ENCODE measurements around the gene KBTBD8. TPM values are rescaled to one million over a fixed set of nuclear protein-coding genes. Genes with fewer than 3 reads are reported as not detected.

The KBTBD8 gene
- total and polyA plus RNA-seq, 5 donors from 2014 or later = 2.4 to 18.2 (median 3.7) TPM

DNA sequence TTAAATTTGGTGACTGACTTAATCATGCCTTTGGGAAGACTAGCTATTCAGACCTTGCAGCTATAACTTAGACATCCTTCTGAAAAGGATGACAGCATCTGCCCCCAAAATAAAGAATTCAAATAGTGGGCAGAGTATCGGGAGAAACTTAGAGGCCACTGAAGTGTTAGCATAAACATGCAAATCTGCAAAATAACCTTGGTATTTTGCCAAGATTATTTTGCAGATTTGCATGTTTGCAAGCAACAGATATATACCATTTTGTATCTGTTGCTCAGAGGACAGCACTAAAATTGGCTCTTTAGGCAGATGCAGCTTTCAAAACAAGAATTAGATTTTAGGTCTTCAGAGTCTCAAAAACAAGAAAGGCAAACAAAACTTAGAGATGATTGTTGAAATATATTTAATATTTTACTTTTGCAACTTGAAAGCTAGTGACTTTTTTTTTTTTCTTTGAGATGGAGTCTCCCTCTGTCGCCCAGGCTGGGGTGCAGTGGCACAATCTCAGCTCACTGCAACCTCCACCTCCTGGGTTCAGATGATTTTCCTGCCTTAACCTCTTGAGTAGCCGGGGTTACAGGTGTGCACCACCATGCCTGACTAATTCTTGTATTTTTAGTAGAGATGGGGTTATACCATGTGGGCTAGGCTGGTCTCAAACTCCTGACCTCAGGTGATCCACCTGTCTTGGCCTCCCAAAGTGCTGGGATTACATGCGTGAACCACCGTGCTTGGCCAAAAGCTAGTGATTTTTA lies 47.8 kb downstream of the KBTBD8 start:
- Mint-ChIP-seq H3K36me3 (no peaks in the 10 kb centered on the region), H3K27me3 (peaks cover 4% of the 10 kb centered on the region), H3K4me3 (no peak overlapping the region), H3K4me1 (peaks cover 0 to 9% (median 6%) of the 10 kb centered on the region in 4 donors), H3K9me3 (peaks cover 0 to 9% (median 0%) of the 10 kb centered on the region in 7 donors), H3K27ac (no peak overlapping the region)
- no peak overlapping the region for H3K27ac ChIP-seq (ENCODE audit: insufficient read depth, low read length, poor library complexity, severe bottlenecking)
- H3K9me3 ChIP-seq (ENCODE audit: control insufficient read depth in 2 of 2, low read length in 2 of 2) = no peaks in the 10 kb centered on the region
- H3K27me3 ChIP-seq (ENCODE audit: control insufficient read depth, insufficient read depth, low read length) = no peaks in the 10 kb centered on the region
- no peak overlapping the region for H3K4me3 ChIP-seq (ENCODE audit: low read depth, low read length)
- ATAC-seq (ENCODE audit: low read depth in 2 of 2) (no peak), DNase-seq (no peak)
- H3K4me1 ChIP-seq (ENCODE audit: control insufficient read depth, insufficient read depth, low read length, poor library complexity, severe bottlenecking) = no peaks in the 10 kb centered on the region
- H3K36me3 ChIP-seq (ENCODE audit: control insufficient read depth, insufficient read depth, low read length) = no peaks in the 10 kb centered on the region

DNA sequence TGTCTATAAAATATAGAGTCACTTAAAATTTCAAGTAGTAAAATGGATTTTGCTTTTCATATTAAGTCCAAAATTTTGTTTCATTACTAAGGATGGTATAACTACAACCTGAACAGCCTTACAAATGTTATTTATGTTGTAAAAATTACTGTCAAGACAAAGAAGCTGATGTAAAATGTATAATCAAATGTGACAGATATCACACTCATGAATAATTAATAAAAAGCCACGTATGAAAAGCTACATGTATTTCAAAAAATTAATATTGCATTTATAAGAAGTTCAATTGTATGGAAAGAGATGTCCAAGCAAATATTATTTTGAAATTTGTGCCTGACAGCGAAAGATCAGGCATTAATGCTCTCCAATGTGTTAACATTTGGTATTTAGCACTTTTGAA lies 48.9 kb downstream of the KBTBD8 start:
- H3K27ac Mint-ChIP-seq = no peak overlapping the region
- H3K36me3 ChIP-seq (ENCODE audit: control insufficient read depth, insufficient read depth, low read length) = no peaks in the 10 kb centered on the region
- H3K9me3 Mint-ChIP-seq = peaks cover 0 to 9% (median 0%) of the 10 kb centered on the region in 7 donors
- ATAC-seq (ENCODE audit: low read depth in 2 of 2) = no peak
- no peaks in the 10 kb centered on the region for H3K9me3 ChIP-seq (ENCODE audit: control insufficient read depth in 2 of 2, low read length in 2 of 2)
- no peaks in the 10 kb centered on the region for H3K27me3 ChIP-seq (ENCODE audit: control insufficient read depth, insufficient read depth, low read length)
- DNase-seq = no peak
- no peak overlapping the region for H3K27ac ChIP-seq (ENCODE audit: insufficient read depth, low read length, poor library complexity, severe bottlenecking)
- no peaks in the 10 kb centered on the region for H3K4me1 ChIP-seq (ENCODE audit: control insufficient read depth, insufficient read depth, low read length, poor library complexity, severe bottlenecking)
- H3K36me3 Mint-ChIP-seq = no peaks in the 10 kb centered on the region
- peaks cover 0 to 9% (median 6%) of the 10 kb centered on the region in 4 donors for H3K4me1 Mint-ChIP-seq
- H3K27me3 Mint-ChIP-seq = peaks cover 4% of the 10 kb centered on the region
- no peak overlapping the region for H3K4me3 ChIP-seq (ENCODE audit: low read depth, low read length)
- H3K4me3 Mint-ChIP-seq = no peak overlapping the region

DNA sequence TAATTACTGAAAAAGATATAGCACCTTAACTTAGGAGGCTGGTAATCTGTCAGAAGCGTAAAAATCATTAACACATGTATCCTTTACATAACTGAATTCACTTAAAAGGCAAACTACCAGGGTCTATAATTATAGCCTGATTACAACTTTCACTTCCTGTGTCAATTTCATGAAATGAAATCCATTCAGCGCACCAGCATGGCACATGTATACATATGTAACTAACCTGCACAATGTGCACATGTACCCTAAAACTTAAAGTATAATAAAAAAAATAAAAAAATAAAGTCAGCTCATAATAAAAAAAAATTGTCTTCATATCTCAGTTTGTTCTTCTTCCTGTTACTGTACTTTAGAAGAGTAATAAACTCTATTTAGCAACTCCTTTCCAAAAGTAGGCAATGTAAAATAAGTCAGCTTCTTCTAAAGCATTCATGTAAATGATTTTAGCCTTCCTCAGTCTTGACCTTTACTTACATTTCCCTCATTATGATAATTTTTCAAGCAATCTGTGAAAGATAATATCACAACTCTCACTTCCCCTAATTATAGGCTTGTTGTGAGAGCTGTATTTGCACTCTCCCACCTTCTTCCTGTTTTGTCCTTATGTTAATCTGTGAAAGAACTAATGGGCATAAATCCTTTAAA lies 50.1 kb downstream of the KBTBD8 start:
- Histone ChIP-seq H3K9me3 (ENCODE audit: control insufficient read depth in 2 of 2, low read length in 2 of 2) (no peaks in the 10 kb centered on the region), H3K4me3 (ENCODE audit: low read depth, low read length) (no peak overlapping the region), H3K27me3 (ENCODE audit: control insufficient read depth, insufficient read depth, low read length) (no peaks in the 10 kb centered on the region), H3K27ac (ENCODE audit: insufficient read depth, low read length, poor library complexity, severe bottlenecking) (no peak overlapping the region), H3K36me3 (ENCODE audit: control insufficient read depth, insufficient read depth, low read length) (no peaks in the 10 kb centered on the region), H3K4me1 (ENCODE audit: control insufficient read depth, insufficient read depth, low read length, poor library complexity, severe bottlenecking) (no peaks in the 10 kb centered on the region)
- peaks cover 4% of the 10 kb centered on the region for H3K27me3 Mint-ChIP-seq
- ATAC-seq (ENCODE audit: low read depth in 2 of 2) (no peak), DNase-seq (no peak)
- H3K4me3 Mint-ChIP-seq = no peak overlapping the region
- H3K9me3 Mint-ChIP-seq = peaks cover 0 to 13% (median 0%) of the 10 kb centered on the region in 7 donors
- H3K27ac Mint-ChIP-seq = no peak overlapping the region
- peaks cover 0 to 9% (median 6%) of the 10 kb centered on the region in 4 donors for H3K4me1 Mint-ChIP-seq
- no peaks in the 10 kb centered on the region for H3K36me3 Mint-ChIP-seq

DNA sequence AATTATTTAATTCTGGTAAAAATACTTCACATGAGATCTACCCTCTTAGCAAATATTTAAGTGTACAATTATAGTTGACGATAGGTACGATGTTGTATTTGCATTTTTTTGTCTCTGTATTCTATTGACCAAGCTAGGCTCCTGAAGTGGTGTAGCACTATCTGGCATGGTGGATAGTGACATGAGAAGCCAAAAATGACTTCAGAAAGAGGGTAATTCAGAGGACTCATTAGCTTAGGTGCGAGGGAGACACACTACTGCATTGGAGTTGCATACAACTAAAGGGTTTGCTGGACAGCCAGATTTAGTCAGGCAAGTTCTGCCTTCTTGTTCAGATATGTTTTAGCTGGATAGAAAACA lies 50.6 kb downstream of the KBTBD8 start:
- no peak overlapping the region for H3K4me3 Mint-ChIP-seq
- peaks cover 0 to 13% (median 0%) of the 10 kb centered on the region in 7 donors for H3K9me3 Mint-ChIP-seq
- H3K4me1 Mint-ChIP-seq = peaks cover 0 to 9% (median 5%) of the 10 kb centered on the region in 4 donors
- Histone ChIP-seq H3K27ac (ENCODE audit: insufficient read depth, low read length, poor library complexity, severe bottlenecking) (no peak overlapping the region), H3K27me3 (ENCODE audit: control insufficient read depth, insufficient read depth, low read length) (no peaks in the 10 kb centered on the region), H3K4me1 (ENCODE audit: control insufficient read depth, insufficient read depth, low read length, poor library complexity, severe bottlenecking) (no peaks in the 10 kb centered on the region), H3K4me3 (ENCODE audit: low read depth, low read length) (no peak overlapping the region), H3K9me3 (ENCODE audit: control insufficient read depth in 2 of 2, low read length in 2 of 2) (no peaks in the 10 kb centered on the region), H3K36me3 (ENCODE audit: control insufficient read depth, insufficient read depth, low read length) (no peaks in the 10 kb centered on the region)
- ATAC-seq (ENCODE audit: low read depth in 2 of 2) = no peak
- peaks cover 4% of the 10 kb centered on the region for H3K27me3 Mint-ChIP-seq
- H3K36me3 Mint-ChIP-seq = no peaks in the 10 kb centered on the region
- H3K27ac Mint-ChIP-seq = no peak overlapping the region
- no peak for DNase-seq

DNA sequence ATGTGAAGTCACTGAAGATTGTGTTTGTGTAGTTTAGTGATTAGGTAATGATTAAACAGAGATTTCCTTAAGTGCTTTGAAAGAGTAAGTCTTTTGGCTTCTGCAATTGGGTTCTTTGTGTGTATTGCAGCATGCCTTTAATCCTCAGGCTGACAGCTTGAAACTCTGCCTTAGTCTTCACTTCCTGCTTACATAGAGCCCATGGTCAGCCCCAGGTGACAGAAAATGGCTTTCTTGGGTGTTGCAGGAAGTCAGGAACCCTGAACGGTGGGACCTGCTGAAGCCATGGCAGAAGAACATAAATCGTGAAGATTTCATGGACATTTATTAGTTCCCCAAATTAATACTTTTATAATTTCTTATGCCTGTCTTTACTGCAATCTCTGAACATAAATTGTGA lies 61.3 kb downstream of the KBTBD8 start:
- Mint-ChIP-seq H3K9me3 (peaks cover 0 to 5% (median 2%) of the 10 kb centered on the region in 7 donors), H3K27me3 (peaks cover 26% of the 10 kb centered on the region), H3K36me3 (no peaks in the 10 kb centered on the region), H3K27ac (no peak overlapping the region), H3K4me3 (no peak overlapping the region), H3K4me1 (no peaks in the 10 kb centered on the region)
- Histone ChIP-seq H3K27me3 (ENCODE audit: control insufficient read depth, insufficient read depth, low read length) (peaks cover 2% of the 10 kb centered on the region), H3K4me1 (ENCODE audit: control insufficient read depth, insufficient read depth, low read length, poor library complexity, severe bottlenecking) (no peaks in the 10 kb centered on the region), H3K27ac (ENCODE audit: insufficient read depth, low read length, poor library complexity, severe bottlenecking) (no peak overlapping the region), H3K36me3 (ENCODE audit: control insufficient read depth, insufficient read depth, low read length) (no peaks in the 10 kb centered on the region), H3K4me3 (ENCODE audit: low read depth, low read length) (no peak overlapping the region), H3K9me3 (ENCODE audit: control insufficient read depth in 2 of 2, low read length in 2 of 2) (no peaks in the 10 kb centered on the region)
- no peak for DNase-seq
- no peak for ATAC-seq (ENCODE audit: low read depth in 2 of 2)

Measured in CD4-positive, CD25-positive, alpha-beta regulatory T cell (primary cell).